GM12872 (cell line): Measurements from ENCODE around the gene AKR1C4.

Experiments
- CTCF ChIP-seq: IDR thresholded peaks from 3 replicates; pipeline ENCODE4 v1.5.1; 2011; ENCODE audit warnings: low read depth, mild to moderate bottlenecking, low read length, moderate library complexity; ENCODE audit not compliant: insufficient read depth

The AKR1C4 gene

GRCh38 chr10:5196702-5197113 is at the start of gene AKR1C4:
AKR1C4 (plus strand) TSS chr10:5196837; CDS start chr10:5196868, 31 bp downstream.
- TF ChIP-seq CTCF, result no peak

DNA sequence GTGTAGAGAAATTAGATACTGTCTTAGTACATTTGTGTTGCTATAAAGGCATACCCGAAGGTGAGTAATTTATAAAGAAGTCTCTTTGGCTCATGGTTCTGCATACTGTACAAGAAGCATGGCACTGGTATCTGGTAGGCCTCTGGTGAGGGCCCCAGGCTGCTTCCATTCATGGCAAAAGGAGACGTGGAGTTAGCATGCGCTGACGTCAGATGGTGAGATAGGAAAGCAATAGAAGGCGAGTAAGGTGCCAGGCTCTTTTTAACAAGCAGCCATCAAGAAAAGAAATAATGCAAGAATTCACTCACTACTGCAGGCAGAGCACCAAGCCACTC is 49.8 kb upstream of the AKR1C4 start:
- TF ChIP-seq CTCF, result no peak

GRCh38 chr10:5147255-5147980 is 49.2 kb upstream of the AKR1C4 start:
- TF ChIP-seq CTCF, result no peak

DNA sequence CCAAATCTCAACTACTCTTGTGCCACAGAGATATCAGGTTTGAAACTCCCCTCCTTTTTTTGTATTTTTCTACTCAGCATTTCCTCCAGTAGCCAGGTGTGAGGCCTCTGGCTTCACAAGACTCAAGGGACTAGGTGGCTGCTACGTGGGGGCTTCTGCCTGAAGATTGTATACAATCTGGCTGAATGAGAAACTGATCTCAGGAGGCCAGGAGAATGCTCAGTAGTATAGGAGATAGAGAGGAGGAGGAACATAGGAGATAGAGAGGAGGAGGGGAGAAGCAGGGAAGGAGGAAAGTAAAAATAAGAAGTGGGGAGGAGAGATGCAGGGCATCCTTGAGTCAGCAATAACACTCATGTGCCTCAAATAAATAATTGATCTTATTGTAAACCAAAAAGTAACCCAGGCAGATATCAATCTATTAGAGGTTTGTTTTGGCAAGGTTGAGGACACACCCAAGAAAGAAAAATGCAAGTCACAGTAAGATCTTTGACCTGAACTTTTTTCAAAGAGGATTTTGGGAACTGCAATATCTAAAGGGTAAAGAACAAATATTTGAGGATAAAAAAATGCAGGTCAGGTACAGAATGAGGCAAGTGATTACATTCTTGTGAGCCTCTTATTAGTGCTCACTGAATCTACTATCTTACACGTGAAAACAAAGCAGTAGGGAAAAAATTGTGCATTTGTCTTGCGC is 48.5 kb upstream of the AKR1C4 start:
- TF ChIP-seq CTCF, result no peak

DNA sequence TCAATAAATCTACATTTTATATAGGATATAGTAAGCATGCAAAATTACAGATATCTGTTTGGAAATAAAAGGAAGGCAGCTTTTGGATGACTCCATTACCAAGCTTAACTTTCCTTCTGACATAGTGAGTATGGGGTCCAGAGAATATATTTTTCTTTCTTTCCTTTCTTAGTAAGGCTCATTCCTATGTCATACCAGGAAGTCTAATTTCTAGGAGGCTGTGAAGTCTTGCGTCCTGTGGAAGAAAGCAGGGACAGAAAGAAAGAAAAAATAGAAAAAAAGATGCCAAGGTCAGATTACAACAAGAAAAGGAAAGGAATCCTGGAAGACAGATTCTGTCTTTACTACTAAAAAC is 48.0 kb upstream of the AKR1C4 start:
- TF ChIP-seq CTCF, result no peak

- TF ChIP-seq CTCF, result no peak
These were observed 45.6 kb upstream of the AKR1C4 start for GRCh38 chr10:5151076-5151475.

DNA sequence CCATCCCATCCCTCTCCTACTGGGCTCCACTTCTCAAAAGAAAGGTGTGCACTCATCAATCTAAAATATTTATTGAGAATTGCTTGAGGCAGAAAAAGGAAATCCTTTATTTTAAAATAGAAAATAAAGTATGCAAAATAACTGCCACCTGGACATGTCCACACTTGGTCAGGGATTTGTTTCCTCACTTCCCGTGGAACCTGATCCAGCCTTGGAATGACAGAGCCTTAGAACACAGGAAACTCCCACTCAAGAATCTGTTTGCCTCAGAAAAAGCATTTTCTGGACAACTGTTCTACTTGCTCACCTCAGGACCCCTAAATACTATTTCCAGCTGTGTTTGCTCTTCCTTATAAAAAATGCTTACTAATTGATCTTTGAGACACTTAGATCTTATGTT is 40.7 kb upstream of the AKR1C4 start:
- no peak for TF ChIP-seq CTCF
